GM19240 (cell line): ENCODE data around the gene CIB4.

Experiments used
- DNase-seq: peaks from one replicate; pipeline ENCODE4 v3.0.0; 2011; ENCODE audit warnings: low spot score; ENCODE audit not compliant: insufficient read length

Gene CIB4

GRCh38 chr2:26532301-26533250 lies 108.6 kb downstream of the CIB4 start:
- no peak for DNase-seq
